Dedifferentiated amniotic fluid mesenchymal stem cell (primary cell): Measurements from ENCODE around the gene KIR3DL3.
"Not testable (repeated sequence)": the region's sequence is repeated elsewhere in the genome, so short reads cannot be mapped to it uniquely, and the experiment has no call there.

ENCODE experiments used
- DNase-seq: peaks from one replicate; pipeline ENCODE4 v3.0.0-alpha.2; 2016; ENCODE audit errors: extremely low spot score

Gene KIR3DL3

DNA sequence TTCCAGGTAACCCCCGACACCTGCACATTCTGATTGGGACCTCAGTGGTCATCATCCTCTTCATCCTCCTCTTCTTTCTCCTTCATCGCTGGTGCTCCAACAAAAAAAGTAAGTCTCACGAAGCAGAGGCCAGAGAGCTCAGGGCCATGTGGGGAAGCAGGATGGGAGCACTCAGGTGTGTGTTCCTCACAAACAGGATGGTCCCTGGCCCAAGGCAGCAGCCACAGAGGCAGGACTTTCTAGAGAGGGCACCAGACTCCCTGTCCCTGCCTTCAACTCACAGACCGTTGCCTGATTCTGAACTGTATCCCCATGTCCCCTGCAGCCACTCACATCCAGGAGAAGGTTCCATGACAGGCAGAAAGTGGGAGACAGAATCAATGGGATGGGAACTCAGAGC lies 58.7 kb downstream of the KIR3DL3 start:
- DNase-seq = not testable (repeated sequence)
